ENCODE measurements around the gene NDUFV1. TPM values are rescaled to one million over a fixed set of nuclear protein-coding genes. Genes with fewer than 3 reads are reported as not detected.

The NDUFV1 gene
- total and polyA plus RNA-seq, 9 of the 15 experiments (the other 6 are each of a cell fraction or from before 2014, with no cell fraction given): 10.8 to 423 (median 209) TPM

GRCh38 chr11:67581469-67581868 lies 25.3 kb upstream of the NDUFV1 start:
- in situ Hi-C loops (cut with MboI) (no loop called here), intact Hi-C loops (cut with micrococcal nuclease) (loop anchor here (5.0 kb wide), 3 partner anchors 74 to 229 kb away; partner anchors contain the start of genes CDK2AP2, PITPNM1, POLD4 and PPP1CA)
- Histone ChIP-seq H3K9me3 (replicated peaks; ENCODE audit: control insufficient read depth, insufficient read depth, low read depth, low read length) (no peaks in the 10 kb centered on the region), H3K27ac (ENCODE audit: extremely low read depth, low read depth, low read length) (no peak overlapping the region), H3K9ac (ENCODE audit: insufficient read depth in 1 of 2, low read depth in 2 of 2, low read length in 2 of 2) (0 out of 4 replicates have a peak overlapping the region, but pooled peaks of 1 of the 2 experiments have one; percentile 6), H3K9me1 (ENCODE audit: control insufficient read depth, insufficient read depth, low read length) (peaks cover 5% of the 10 kb centered on the region), H3K36me3 (ENCODE audit: control insufficient read depth, insufficient read depth, low read length) (peaks cover 22% of the 10 kb centered on the region), H3K27me3 (ENCODE audit: control insufficient read depth in 2 of 2, insufficient read depth in 2 of 2, low read length in 2 of 2) (no peaks in the 10 kb centered on the region), H3K4me1 (replicated peaks in 1 of 2; ENCODE audit: control insufficient read depth in 2 of 2, insufficient read depth in 2 of 2, low read length in 2 of 2) (peaks cover 33 to 64% of the 10 kb centered on the region in 2 experiments), H3K79me2 (ENCODE audit: control insufficient read depth, insufficient read depth, low read length) (peaks cover 43% of the 10 kb centered on the region), H2AFZ (ENCODE audit: low read depth, low read length) (no peak overlapping the region), H4K20me1 (replicated peaks; ENCODE audit: control insufficient read depth, insufficient read depth, low read length) (peaks cover 14% of the 10 kb centered on the region; the same call in 1 of the 2 replicates), H3K4me3 (no peak overlapping the region), H3K4me2 (ENCODE audit: insufficient read depth, low read length) (peak overlapping the region; percentile 21)
- no TSS peak for BruUV-seq (replicated peaks)
- 74% methylated on average over 11 of the region's 11 CpGs for WGBS (ENCODE audit: insufficient coverage, low coverage, missing lambda C conversion rate)
- DNase-seq (ENCODE audit: extremely low read depth in 1 of 4, low spot score in 3 of 4): no peak
- no peak for ATAC-seq
- POLR2A ChIA-PET: interaction anchor here (1.4 kb wide), 1 partner anchor 39 kb away, joined by 3 read pairs; no protein-coding TSS in a partner anchor
- peak; percentile 14 for TF ChIP-seq DACH1 (IDR thresholded peaks at IDR 0.05; ENCODE audit: partially characterized antibody)
- no peak for TF ChIP-seq FOXK2 (conservative IDR thresholded peaks at IDR 0.05 in 1 of 2, IDR thresholded peaks at IDR 0.05 in 1 of 2; ENCODE audit: low read depth in 2 of 2)
- CTCF ChIA-PET (ENCODE audit: low intra/inter-chr PET ratio): interaction anchor here (0.7 kb wide), 1 partner anchor 8 kb away, joined by 3 read pairs; no protein-coding TSS in a partner anchor
- FAIRE-seq: no peak

DNA sequence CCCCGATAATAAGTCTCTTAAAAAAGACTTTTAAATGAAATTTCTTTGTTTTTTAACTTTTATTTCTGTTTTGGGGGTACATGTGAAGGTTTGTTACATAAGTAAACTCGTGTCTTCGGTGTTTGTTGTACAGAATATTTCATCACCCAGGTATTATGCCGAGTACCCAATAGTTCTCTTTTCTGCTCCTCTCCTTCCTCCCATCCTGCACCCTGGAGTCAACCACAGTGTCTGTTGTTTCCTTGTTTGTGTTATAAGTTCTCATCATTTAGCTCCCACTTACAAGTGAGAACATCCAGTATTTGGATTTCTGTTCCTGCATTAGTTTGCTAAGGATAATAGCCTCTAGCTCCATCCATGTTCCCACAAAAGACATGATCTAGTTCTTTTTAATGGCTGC lies 24.7 kb upstream of the NDUFV1 start:
- H3K9me1 ChIP-seq (ENCODE audit: control insufficient read depth, insufficient read depth, low read length): peaks cover 5% of the 10 kb centered on the region
- ChIA-PET CTCF (ENCODE audit: low intra/inter-chr PET ratio) (interaction anchor here (0.7 kb wide), 1 partner anchor 8 kb away, joined by 3 read pairs; no protein-coding TSS in a partner anchor), POLR2A (interaction anchor here (0.6 to 2.8 kb wide), 9 partner anchors 9 to 180 kb away, joined by 3 to 21 read pairs (median 3); partner anchors contain the start of genes AIP and PPP1CA)
- FAIRE-seq (no peak), ATAC-seq (no peak), DNase-seq (ENCODE audit: extremely low read depth in 1 of 4, low spot score in 3 of 4) (no peak)
- H3K36me3 ChIP-seq (ENCODE audit: control insufficient read depth, insufficient read depth, low read length): peaks cover 28% of the 10 kb centered on the region
- H2AFZ ChIP-seq (ENCODE audit: low read depth, low read length): peak overlapping the region; percentile 92
- peak overlapping the region; percentile 83 for H3K4me2 ChIP-seq (ENCODE audit: insufficient read depth, low read length)
- TSS peak; percentile 81 for BruUV-seq (replicated peaks)
- H3K9ac ChIP-seq (ENCODE audit: insufficient read depth in 1 of 2, low read depth in 2 of 2, low read length in 2 of 2): peak overlapping the region in 1 of 2 experiments; percentile 71; a peak in 2 of 4 replicates
- H3K79me2 ChIP-seq (ENCODE audit: control insufficient read depth, insufficient read depth, low read length): peaks cover 43% of the 10 kb centered on the region
- H3K4me3 ChIP-seq: 0 out of 2 replicates have a peak overlapping the region, but pooled peaks have one; percentile 62
- peaks cover 33 to 61% of the 10 kb centered on the region in 2 experiments for H3K4me1 ChIP-seq (replicated peaks in 1 of 2; ENCODE audit: control insufficient read depth in 2 of 2, insufficient read depth in 2 of 2, low read length in 2 of 2)
- intact Hi-C loops (cut with micrococcal nuclease) (loop anchor here (2.0 to 5.0 kb wide), 4 partner anchors 75 to 230 kb away; partner anchors contain the start of genes CDK2AP2, PITPNM1, POLD4 and PPP1CA), in situ Hi-C loops (cut with MboI) (no loop called here)
- no peaks in the 10 kb centered on the region for H3K27me3 ChIP-seq (ENCODE audit: control insufficient read depth in 2 of 2, insufficient read depth in 2 of 2, low read length in 2 of 2)
- peak overlapping the region; percentile 89; the same call in 2 of the 3 replicates for H3K27ac ChIP-seq (ENCODE audit: extremely low read depth, low read depth, low read length)
- peaks cover 14% of the 10 kb centered on the region; the same call in 1 of the 2 replicates for H4K20me1 ChIP-seq (replicated peaks; ENCODE audit: control insufficient read depth, insufficient read depth, low read length)
- WGBS (ENCODE audit: insufficient coverage, low coverage, missing lambda C conversion rate): 61% methylated on average over 4 of the region's 4 CpGs
- no peaks in the 10 kb centered on the region for H3K9me3 ChIP-seq (replicated peaks; ENCODE audit: control insufficient read depth, insufficient read depth, low read depth, low read length)
- no peak for TF ChIP-seq ZBTB12 (CRISPR knock-in tag; IDR thresholded peaks at IDR 0.05)
- TF ChIP-seq, protein P1, sequence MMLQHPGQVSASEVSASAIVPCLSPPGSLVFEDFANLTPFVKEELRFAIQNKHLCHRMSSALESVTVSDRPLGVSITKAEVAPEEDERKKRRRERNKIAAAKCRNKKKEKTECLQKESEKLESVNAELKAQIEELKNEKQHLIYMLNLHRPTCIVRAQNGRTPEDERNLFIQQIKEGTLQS (IDR thresholded peaks at IDR 0.05): peak; percentile 40; the same call in 1 of the 2 replicates
- TF ChIP-seq, protein P1 (CRISPR knock-in tag; conservative IDR thresholded peaks at IDR 0.05): no peak
- TF ChIP-seq CEBPG (CRISPR knock-in tag; IDR thresholded peaks at IDR 0.05): no peak
- TF ChIP-seq CEBPG (tag; conservative IDR thresholded peaks at IDR 0.05 in 1 of 2, IDR thresholded peaks at IDR 0.05 in 1 of 2): 0 out of 4 replicates have a peak, but pooled peaks of 1 of the 2 experiments have one; percentile 47
- no peak for TF ChIP-seq FOXK1 (CRISPR knock-in tag; IDR thresholded peaks at IDR 0.05; ENCODE audit: borderline replicate concordance)
